ENCODE results near the gene WDFY2.

The WDFY2 gene

DNA sequence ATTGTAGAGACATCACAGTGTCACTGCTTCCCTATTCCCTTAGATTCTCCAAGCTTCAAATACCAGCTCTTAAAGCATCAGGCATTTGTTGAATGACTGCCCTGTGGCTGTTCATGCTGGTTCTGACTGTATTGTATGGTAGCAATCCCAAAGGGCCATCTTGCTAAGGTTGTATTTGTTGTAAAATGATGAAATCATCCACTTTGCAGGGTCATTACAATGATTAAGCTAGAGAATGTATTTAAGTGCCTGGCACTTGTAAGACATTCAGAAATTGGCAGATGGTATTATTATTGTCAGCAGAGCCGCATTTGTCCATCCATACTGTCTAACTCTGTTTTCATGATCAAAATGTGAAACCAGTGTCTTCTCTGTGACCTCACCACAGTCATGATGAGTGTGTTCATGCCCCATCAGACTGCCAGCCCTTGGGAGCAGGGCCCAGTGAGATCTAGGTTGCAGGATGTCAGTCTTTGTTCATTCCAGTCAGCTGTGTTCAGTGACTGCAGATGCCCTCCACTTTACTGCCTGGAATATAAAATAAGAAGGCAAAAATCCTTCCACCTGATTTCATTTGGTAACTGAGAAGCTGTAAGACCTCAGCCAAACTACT, 133.6 kb downstream of the WDFY2 start:
- Histone ChIP-seq H2AFZ (ENCODE audit: low read depth, low read length) (no peak overlapping the region), H3K4me1 (ENCODE audit: insufficient read depth, low read length) (no peaks in the 10 kb centered on the region), H3K4me2 (ENCODE audit: insufficient read depth, low read length) (no peak overlapping the region), H3K4me3 (ENCODE audit: low read depth in 1 of 2, low read length in 2 of 2) (no peak overlapping the region), H3K9me3 (ENCODE audit: insufficient read depth, low read length, severe bottlenecking) (no peaks in the 10 kb centered on the region), H4K20me1 (ENCODE audit: insufficient read depth, low read length) (no peaks in the 10 kb centered on the region), H3K79me2 (ENCODE audit: insufficient read depth, low read length) (no peaks in the 10 kb centered on the region), H3K9ac (ENCODE audit: low read depth, low read length) (no peak overlapping the region), H3K27me3 (ENCODE audit: insufficient read depth, low read length, poor library complexity) (no peaks in the 10 kb centered on the region), H3K36me3 (ENCODE audit: insufficient read depth, low read length) (no peaks in the 10 kb centered on the region), H3K27ac (ENCODE audit: low read length) (no peak overlapping the region)
- TF ChIP-seq EZH2 (IDR thresholded peaks at IDR 0.05; ENCODE audit: borderline replicate concordance, low read depth, low read length, severe bottlenecking), result no peak
- TF ChIP-seq CTCF (IDR thresholded peaks at IDR 0.05; ENCODE audit: borderline replicate concordance, extremely low read depth, low read length, poor library complexity, severe bottlenecking), result no peak
- ATAC-seq (ENCODE audit: insufficient read depth, low read depth), result no peak
- no peak for DNase-seq

DNA sequence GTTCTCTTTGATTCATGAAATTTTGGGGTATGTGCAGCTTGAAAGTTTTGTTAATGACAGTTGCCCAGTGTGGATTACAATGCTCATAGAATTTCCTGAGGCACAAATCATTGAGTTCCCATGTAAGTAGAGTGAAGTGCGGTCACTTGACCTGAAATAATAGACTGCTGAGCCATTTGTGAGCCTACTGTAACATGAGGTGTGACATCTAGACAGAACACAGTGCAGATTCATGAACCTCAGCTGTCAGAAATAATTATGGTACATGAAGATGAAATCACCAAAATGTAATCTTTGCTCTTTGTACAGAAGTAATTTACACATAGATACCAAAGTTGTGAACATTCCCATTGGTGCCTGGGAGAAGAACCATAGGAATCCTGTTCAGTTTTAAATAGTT, 135.1 kb downstream of the WDFY2 start:
- Histone ChIP-seq H3K79me2 (ENCODE audit: insufficient read depth, low read length) (no peaks in the 10 kb centered on the region), H3K9ac (ENCODE audit: low read depth, low read length) (no peak overlapping the region), H2AFZ (ENCODE audit: low read depth, low read length) (no peak overlapping the region), H3K27me3 (ENCODE audit: insufficient read depth, low read length, poor library complexity) (no peaks in the 10 kb centered on the region), H3K4me2 (ENCODE audit: insufficient read depth, low read length) (no peak overlapping the region), H3K27ac (ENCODE audit: low read length) (no peak overlapping the region), H3K4me1 (ENCODE audit: insufficient read depth, low read length) (no peaks in the 10 kb centered on the region), H4K20me1 (ENCODE audit: insufficient read depth, low read length) (no peaks in the 10 kb centered on the region), H3K9me3 (ENCODE audit: insufficient read depth, low read length, severe bottlenecking) (no peaks in the 10 kb centered on the region), H3K4me3 (ENCODE audit: low read depth in 1 of 2, low read length in 2 of 2) (no peak overlapping the region), H3K36me3 (ENCODE audit: insufficient read depth, low read length) (no peaks in the 10 kb centered on the region)
- no peak for TF ChIP-seq EZH2 (IDR thresholded peaks at IDR 0.05; ENCODE audit: borderline replicate concordance, low read depth, low read length, severe bottlenecking)
- TF ChIP-seq CTCF (IDR thresholded peaks at IDR 0.05; ENCODE audit: borderline replicate concordance, extremely low read depth, low read length, poor library complexity, severe bottlenecking), result no peak
- DNase-seq (no peak), ATAC-seq (ENCODE audit: insufficient read depth, low read depth) (no peak)

GRCh38 chr13:51721496-51721895, 137.2 kb downstream of the WDFY2 start:
- Histone ChIP-seq H3K4me2 (ENCODE audit: insufficient read depth, low read length) (no peak overlapping the region), H3K79me2 (ENCODE audit: insufficient read depth, low read length) (no peaks in the 10 kb centered on the region), H3K27ac (ENCODE audit: low read length) (no peak overlapping the region), H3K4me1 (ENCODE audit: insufficient read depth, low read length) (no peaks in the 10 kb centered on the region), H3K9ac (ENCODE audit: low read depth, low read length) (no peak overlapping the region), H4K20me1 (ENCODE audit: insufficient read depth, low read length) (no peaks in the 10 kb centered on the region), H3K36me3 (ENCODE audit: insufficient read depth, low read length) (no peaks in the 10 kb centered on the region), H3K9me3 (ENCODE audit: insufficient read depth, low read length, severe bottlenecking) (no peaks in the 10 kb centered on the region), H3K27me3 (ENCODE audit: insufficient read depth, low read length, poor library complexity) (no peaks in the 10 kb centered on the region), H2AFZ (ENCODE audit: low read depth, low read length) (no peak overlapping the region), H3K4me3 (ENCODE audit: low read depth in 1 of 2, low read length in 2 of 2) (no peak overlapping the region)
- TF ChIP-seq CTCF (IDR thresholded peaks at IDR 0.05; ENCODE audit: borderline replicate concordance, extremely low read depth, low read length, poor library complexity, severe bottlenecking) (no peak), EZH2 (IDR thresholded peaks at IDR 0.05; ENCODE audit: borderline replicate concordance, low read depth, low read length, severe bottlenecking) (no peak)
- DNase-seq (no peak), ATAC-seq (ENCODE audit: insufficient read depth, low read depth) (no peak; the same call in 2 of the 3 replicates)
